HCT116 (cell line): ENCODE measurements around the gene WAS. TPM values are rescaled to one million over a fixed set of nuclear protein-coding genes. Genes with fewer than 3 reads are reported as not detected.
"Not testable (repeated sequence)": the region's sequence is repeated elsewhere in the genome, so short reads cannot be mapped to it uniquely, and the experiment has no call there.

Source experiments
- ATAC-seq: fragments of 200-7000 bp; cut with Tn5 transposase; 2 replicates; pipeline ENCODE4 v1.9.1; 2020; ENCODE audit warnings: mild to moderate bottlenecking, moderate library complexity
- BruUV-seq: library from RNA; stranded (reverse); fragments of 400-500 nt; replicated peaks from 2 replicates; lab custom pipeline; 2021; lab: Mats Ljungman, UMichigan
- CTCF ChIA-PET: fragments of 300-600 bp; sonication (Branson Sonifier 250); formaldehyde crosslinking; loops from one replicate; lab custom pipeline; 2021; ENCODE audit warnings: antibody characterized with exemption; lab: Charles Lee
- POLR2A ChIA-PET: fragments of 300-600, 350-600 bp; sonication (Branson Sonifier 250); formaldehyde crosslinking; loops from one replicate; lab custom pipeline; 2021; ENCODE audit warnings: antibody characterized with exemption; lab: Charles Lee
- RAD21 ChIA-PET, 2 experiments: fragments of 300-600 bp; sonication (Branson Sonifier 250); formaldehyde crosslinking; loops; one replicate each; lab custom pipeline; 2023; ENCODE audit warnings: low total read pairs in 2 of 2; ENCODE audit not compliant: uncharacterized antibody in 2 of 2, unreplicated experiment in 2 of 2, low non-redundant PET in 1 of 2; lab: Charles Lee
- DNase-seq: peaks from one replicate; pipeline ENCODE4 v3.0.0-alpha.2; 2010; ENCODE audit warnings: low read depth, low spot score
- H2AFZ ChIP-seq: fragments of 200-600 bp; shearing (Covaris generic), sonication (generic); 2 replicates; pipeline ENCODE4 v1.6.1; 2017; ENCODE audit warnings: low read depth, mixed run types, mixed read lengths, antibody characterized with exemption, low read length; ENCODE audit not compliant: poor library complexity, severe bottlenecking
- H3K27ac ChIP-seq: 2 replicates; pipeline ENCODE4 v1.5.1; 2012; ENCODE audit warnings: low read depth, low read length
- H3K27me3 ChIP-seq: fragments of 200-600 bp; sonication (generic); 2 replicates; pipeline ENCODE4 v1.6.1; 2016; ENCODE audit warnings: mixed run types, low read length, mixed read lengths; ENCODE audit not compliant: insufficient read depth
- H3K36me3 ChIP-seq, 2 experiments: fragments of 200-500 bp in 1 of 2; fragments of 200-600 bp in 1 of 2; sonication (Bioruptor generic) in 1 of 2; sonication (generic) in 1 of 2; 2 replicates each; pipeline versions ENCODE4 v1.5.1 to v1.6.1; 2014 to 2016; ENCODE audit warnings: low read length in 2 of 2, inconsistent platforms in 1 of 2, mixed read lengths in 1 of 2, mixed run types in 1 of 2; ENCODE audit not compliant: insufficient read depth in 2 of 2, control insufficient read depth in 1 of 2
- H3K4me1 ChIP-seq, 2 experiments: fragments of 200-600 bp in 1 of 2; sonication (generic) in 1 of 2; 2 replicates each; pipeline versions ENCODE4 v1.5.1 to v1.6.1; 2012 to 2017; ENCODE audit warnings: low read length in 2 of 2, inconsistent platforms in 1 of 2, mild to moderate bottlenecking in 1 of 2, mixed read lengths in 1 of 2, mixed run types in 1 of 2, moderate library complexity in 1 of 2; ENCODE audit not compliant: insufficient read depth in 2 of 2, control insufficient read depth in 1 of 2
- H3K4me2 ChIP-seq: fragments of 200-600 bp; sonication (generic); 2 replicates; pipeline ENCODE4 v1.6.1; 2017; ENCODE audit warnings: mixed run types, low read length, mixed read lengths
- H3K4me3 ChIP-seq, 2 experiments: fragments of 200-600 bp in 1 of 2; sonication (generic) in 1 of 2; replicated peaks in 1 of 2; 2 replicates each; pipeline ENCODE4 v1.5.1; 2011 to 2016; ENCODE audit warnings: low read length in 2 of 2, control low read depth in 1 of 2, low read depth in 1 of 2, mild to moderate bottlenecking in 1 of 2, mixed read lengths in 1 of 2, mixed run types in 1 of 2
- H3K79me2 ChIP-seq: fragments of 200-600 bp; sonication (generic); 2 replicates; pipeline ENCODE4 v1.6.1; 2017; ENCODE audit warnings: mild to moderate bottlenecking, mixed run types, low read length, moderate library complexity, mixed read lengths; ENCODE audit not compliant: insufficient read depth
- H3K9ac ChIP-seq: fragments of 200-600 bp; sonication (generic); 2 replicates; pipeline ENCODE4 v1.6.1; 2016; ENCODE audit warnings: low read length, mixed read lengths
- H3K9me2 ChIP-seq: fragments of 200-600 bp; sonication (generic), shearing (Covaris generic); 2 replicates; pipeline ENCODE4 v1.6.1; 2017; ENCODE audit warnings: mixed run types, mild to moderate bottlenecking, moderate library complexity; ENCODE audit not compliant: insufficient read depth
- H3K9me3 ChIP-seq, 2 experiments: fragments of 200-500 bp in 1 of 2; fragments of 200-600 bp in 1 of 2; sonication (Bioruptor generic) in 1 of 2; sonication (generic) in 1 of 2; 2 replicates each; pipeline ENCODE4 v1.6.1; 2014 to 2017; ENCODE audit warnings: low read length in 2 of 2, mixed read lengths in 2 of 2, inconsistent platforms in 1 of 2, low read depth in 1 of 2, mild to moderate bottlenecking in 1 of 2, mixed run types in 1 of 2, moderate library complexity in 1 of 2; ENCODE audit not compliant: control insufficient read depth in 1 of 2, insufficient read depth in 1 of 2
- H4K20me1 ChIP-seq: fragments of 200-600 bp; sonication (generic), shearing (Covaris generic); 2 replicates; pipeline ENCODE4 v1.6.1; 2017; ENCODE audit warnings: mixed run types, mild to moderate bottlenecking, moderate library complexity; ENCODE audit not compliant: insufficient read depth
- ATF3 ChIP-seq: IDR thresholded peaks from 2 replicates; pipeline ENCODE4 v1.6.1; 2012
- CTCF ChIP-seq, 3 experiments: fragments of 200-600 bp in 1 of 3; sonication (generic) in 1 of 3; IDR thresholded peaks in 2 of 3; conservative IDR thresholded peaks in 1 of 3; 2 replicates each; pipeline ENCODE4 v1.5.1; 2012 to 2017; ENCODE audit warnings: low read depth in 2 of 3, low read length in 2 of 3, antibody characterized with exemption in 1 of 3, borderline replicate concordance in 1 of 3, control low read depth in 1 of 3, mild to moderate bottlenecking in 1 of 3, mixed read lengths in 1 of 3, mixed run types in 1 of 3, moderate library complexity in 1 of 3; ENCODE audit not compliant: insufficient read depth in 1 of 3
- ELF1 ChIP-seq: IDR thresholded peaks from 2 replicates; pipeline ENCODE4 v1.6.1; 2012; ENCODE audit warnings: low read depth, borderline replicate concordance
- FOSL1 ChIP-seq: IDR thresholded peaks from 2 replicates; pipeline ENCODE4 v1.6.1; 2012; ENCODE audit warnings: low read depth
- JUND ChIP-seq: IDR thresholded peaks from 2 replicates; pipeline ENCODE4 v1.6.1; 2012
- SP1 ChIP-seq: IDR thresholded peaks from 2 replicates; pipeline ENCODE4 v1.6.1; 2012; ENCODE audit warnings: low read depth
- YY1 ChIP-seq: IDR thresholded peaks from 2 replicates; pipeline ENCODE4 v1.6.1; 2011; ENCODE audit warnings: low read length, low read depth, moderate library complexity, mild to moderate bottlenecking; ENCODE audit not compliant: insufficient replicate concordance; ENCODE audit errors: extremely low read depth
- ZNF274 ChIP-seq: fragments of 200-500 bp; sonication (Bioruptor generic); IDR thresholded peaks from 2 replicates; pipeline ENCODE4 v1.6.1; 2014; ENCODE audit warnings: mild to moderate bottlenecking, low read depth, low read length, inconsistent platforms
- intact Hi-C: fragments of 100-400 bp; cut with micrococcal nuclease; formaldehyde crosslinking; loops from 2 replicates; pipeline ENCODE4 v1.10.0; 2022
- total RNA-seq: library from RNA; stranded (reverse); gene quantifications from one replicate; pipeline ENCODE4 v1.2.1, GENCODE V29; 2021; ENCODE audit not compliant: unreplicated experiment

Gene WAS
- total RNA-seq, 1 experiment from 2014 or later, result 0.84 TPM

DNA sequence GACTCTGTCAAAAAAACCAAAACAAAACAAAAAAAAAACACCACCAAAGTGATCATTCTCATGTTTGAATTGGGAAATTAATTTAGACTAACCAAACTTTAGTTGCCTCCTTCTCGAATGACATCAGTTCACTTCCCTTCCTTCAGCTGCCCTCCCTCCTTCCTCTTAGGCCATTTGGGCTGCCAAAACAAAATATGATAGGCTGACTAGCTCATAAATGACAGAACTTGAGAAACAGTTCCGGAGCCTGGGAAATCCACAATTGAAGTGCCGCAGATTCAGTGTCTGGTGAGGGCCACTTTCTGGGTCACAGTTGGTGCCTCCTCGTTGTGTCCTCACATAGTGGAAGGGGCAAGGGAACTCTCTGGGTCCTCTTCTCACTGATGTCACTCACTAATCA is 16.1 kb upstream of the WAS start:
- no peak overlapping the region for H3K27ac ChIP-seq
- ATAC-seq, result no peak
- no peaks in the 10 kb centered on the region for H3K27me3 ChIP-seq
- no peak for DNase-seq
- ChIA-PET RAD21 (no interaction called here), POLR2A (no interaction called here), CTCF (no interaction called here)
- no peaks in the 10 kb centered on the region for H3K79me2 ChIP-seq
- intact Hi-C loops, result loop anchor here (10.0 kb wide), 1 partner anchor 57 kb away; no protein-coding TSS in a partner anchor
- no peaks in the 10 kb centered on the region for H3K4me1 ChIP-seq
- no peak overlapping the region for H2AFZ ChIP-seq
- no peaks in the 10 kb centered on the region for H3K9me3 ChIP-seq
- no peaks in the 10 kb centered on the region for H3K36me3 ChIP-seq
- no TSS peak for BruUV-seq
- TF ChIP-seq FOSL1 (no peak), ELF1 (no peak), JUND (no peak), ATF3 (no peak), SP1 (no peak), YY1 (no peak), ZNF274 (no peak), CTCF (IDR thresholded peaks at IDR 0.05 in 2 of 3, conservative IDR thresholded peaks at IDR 0.05 in 1 of 3; ENCODE audit: borderline replicate concordance in 1 of 3, insufficient read depth in 1 of 3, low read depth in 2 of 3, low read length in 2 of 3) (no peak)
- H3K9me2 ChIP-seq, result no peaks in the 10 kb centered on the region
- H3K4me2 ChIP-seq, result no peak overlapping the region
- no peak overlapping the region for H3K4me3 ChIP-seq
- H4K20me1 ChIP-seq, result no peaks in the 10 kb centered on the region
- no peak overlapping the region for H3K9ac ChIP-seq

GRCh38 chrX:48668187-48668586 is 15.4 kb upstream of the WAS start:
- H3K9ac ChIP-seq, POLR2A ChIA-PET, ATAC-seq, H3K27ac ChIP-seq, H3K27me3 ChIP-seq, H3K36me3 ChIP-seq, H3K9me3 ChIP-seq, H4K20me1 ChIP-seq, RAD21 ChIA-PET, H3K79me2 ChIP-seq, H2AFZ ChIP-seq, H3K4me2 ChIP-seq, H3K4me3 ChIP-seq, DNase-seq, H3K9me2 ChIP-seq, H3K4me1 ChIP-seq, CTCF ChIA-PET, BruUV-seq: not testable (repeated sequence)
- intact Hi-C loops, result loop anchor here (10.0 kb wide), 1 partner anchor 57 kb away; no protein-coding TSS in a partner anchor
